AG08396 (cell line): ENCODE data around the gene SPTAN1.
"Not testable (repeated sequence)": the region's sequence is repeated elsewhere in the genome, so short reads cannot be mapped to it uniquely, and the experiment has no call there.

Source experiments
- DNase-seq: peaks from one replicate; pipeline ENCODE4 v3.0.0; 2012; ENCODE audit warnings: low spot score, mixed read lengths

SPTAN1 gene

DNA sequence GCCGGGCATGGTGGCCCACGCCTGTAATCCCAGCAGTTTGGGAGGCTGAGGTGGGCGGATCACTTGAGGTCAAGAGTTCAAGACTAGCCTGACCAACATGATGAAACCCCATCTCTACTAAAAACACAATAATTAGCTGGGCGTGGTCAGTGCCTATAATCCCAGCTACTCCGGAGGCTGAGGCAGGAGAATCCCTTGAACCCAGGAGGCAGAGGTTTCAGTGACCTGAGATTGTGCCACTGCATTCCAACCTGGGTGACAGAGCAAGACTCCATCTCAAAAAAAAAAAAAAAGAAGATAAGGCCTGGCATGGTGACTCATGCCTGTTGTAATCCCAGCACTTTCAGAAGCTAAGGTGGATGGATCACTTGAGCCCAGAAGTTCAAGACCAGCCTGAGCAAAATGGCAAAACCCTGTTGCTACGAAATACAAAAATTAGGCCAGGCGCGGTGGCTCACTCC, 114.1 kb downstream of the SPTAN1 start:
- DNase-seq: not testable (repeated sequence)

DNA sequence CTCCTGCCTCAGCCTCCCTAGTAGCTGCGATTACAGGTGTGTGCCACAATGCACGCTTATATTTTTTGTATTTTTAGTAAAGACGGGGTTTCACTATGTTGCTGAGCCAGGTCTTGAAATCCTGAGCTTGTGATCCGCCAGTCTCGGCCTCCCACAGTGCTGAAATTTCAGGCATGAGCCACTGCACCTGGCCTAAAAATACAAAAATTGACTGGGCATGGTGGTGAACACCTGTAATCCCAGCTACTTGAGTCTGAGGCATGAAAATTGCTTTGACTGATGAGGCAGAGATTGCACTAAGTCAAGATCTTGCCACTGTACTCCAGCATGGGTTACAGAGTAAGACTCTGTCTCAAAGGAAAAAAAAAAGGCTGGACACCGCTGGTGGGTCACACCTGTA, 117.4 kb downstream of the SPTAN1 start:
- DNase-seq: no peak

DNA sequence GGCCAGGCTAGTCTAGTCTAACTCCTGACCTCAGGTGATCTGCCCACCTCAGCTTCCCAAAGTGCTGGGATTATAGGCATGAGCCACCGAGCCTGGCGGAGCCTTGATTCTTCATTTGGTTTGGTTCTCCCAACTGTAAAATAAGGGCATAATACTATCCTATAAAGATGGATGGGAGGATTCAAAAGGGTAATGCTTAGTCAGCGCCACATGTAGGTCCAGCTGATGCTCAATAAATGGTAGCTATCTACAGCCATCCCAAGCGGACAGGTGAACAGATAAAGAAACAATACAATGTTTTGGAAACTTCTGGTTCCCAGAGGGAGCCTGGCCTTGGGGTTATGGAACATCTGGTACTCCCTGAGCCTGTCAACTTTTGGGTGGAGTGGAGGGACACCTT, 123.0 kb downstream of the SPTAN1 start:
- DNase-seq: no peak

- no peak for DNase-seq
Measured at GRCh38 chr9:128677794-128678193, 125.4 kb downstream of the SPTAN1 start.
